K562 (cell line): ENCODE results near the gene MTRFR.

Experiments used
- CBX3 ChIP-seq, 2 experiments: IDR thresholded peaks; 1 replicate in 1 of 2; 2 replicates in 1 of 2; pipeline ENCODE4 v1.6.1; 2012; ENCODE audit warnings: inconsistent platforms in 2 of 2, low read length in 2 of 2, borderline replicate concordance in 1 of 2, control low read depth in 1 of 2
- CTCF ChIP-seq, 3 experiments: IDR thresholded peaks in 2 of 3; conservative IDR thresholded peaks in 1 of 3; 2 replicates each; pipeline ENCODE4 v1.5.1; 2011 to 2012; ENCODE audit warnings: low read length in 3 of 3, mild to moderate bottlenecking in 3 of 3, control low read depth in 2 of 3, improper control_type of control experiment in 1 of 3, inconsistent platforms in 1 of 3, low read depth in 1 of 3, mixed read lengths in 1 of 3, moderate library complexity in 1 of 3; ENCODE audit not compliant: insufficient read depth in 2 of 3
- EZH2 ChIP-seq: IDR thresholded peaks from 2 replicates; pipeline ENCODE4 v1.6.1; 2012; ENCODE audit warnings: low read depth, mild to moderate bottlenecking, inconsistent platforms, low read length, borderline replicate concordance
- MAFF ChIP-seq: IDR thresholded peaks from 2 replicates; pipeline ENCODE4 v1.6.1; 2012; ENCODE audit warnings: low read length, improper control_type of control experiment
- MEF2A ChIP-seq: IDR thresholded peaks from 2 replicates; pipeline ENCODE4 v1.6.1; 2011; ENCODE audit warnings: low read depth, mild to moderate bottlenecking, low read length, moderate library complexity; ENCODE audit not compliant: control insufficient read depth
- RAD51 ChIP-seq: fragments of 450-650 bp; IDR thresholded peaks from 2 replicates; pipeline ENCODE4 v1.7.1; 2016; ENCODE audit warnings: low read depth, mild to moderate bottlenecking, borderline replicate concordance
- RNF219 ChIP-seq: fragments of 250-450 bp; sonication (Bioruptor Pico); IDR thresholded peaks from 2 replicates; pipeline ENCODE4 v1.5.0; 2022; ENCODE audit warnings: mild to moderate bottlenecking
- SIRT6 ChIP-seq: IDR thresholded peaks from one replicate; pipeline ENCODE4 v1.6.1; 2012; ENCODE audit warnings: low read depth, mild to moderate bottlenecking, control low read depth, inconsistent platforms, low read length, moderate library complexity
- TOE1 ChIP-seq, 2 experiments: fragments of 450-650 bp in 1 of 2; sonication (generic) in 1 of 2; formaldehyde crosslinking in 1 of 2; IDR thresholded peaks; 2 replicates each; pipeline versions ENCODE4 v1.7.1 to v1.8.0; 2016 to 2022; ENCODE audit warnings: borderline replicate concordance in 2 of 2, mild to moderate bottlenecking in 2 of 2, antibody characterized with exemption in 1 of 2, inconsistent platforms in 1 of 2, low read depth in 1 of 2, missing genetic modification reagents in 1 of 2, moderate library complexity in 1 of 2
- ZNF12 ChIP-seq: sonication (generic); formaldehyde crosslinking; IDR thresholded peaks from 2 replicates; pipeline ENCODE4 v1.4.0; 2020; ENCODE audit warnings: mild to moderate bottlenecking, missing genetic modification reagents
- ZNF146 ChIP-seq: IDR thresholded peaks from one replicate; pipeline ENCODE4 v1.6.1; 2018; ENCODE audit warnings: missing compliant biosample characterization; ENCODE audit not compliant: unreplicated experiment

DNA sequence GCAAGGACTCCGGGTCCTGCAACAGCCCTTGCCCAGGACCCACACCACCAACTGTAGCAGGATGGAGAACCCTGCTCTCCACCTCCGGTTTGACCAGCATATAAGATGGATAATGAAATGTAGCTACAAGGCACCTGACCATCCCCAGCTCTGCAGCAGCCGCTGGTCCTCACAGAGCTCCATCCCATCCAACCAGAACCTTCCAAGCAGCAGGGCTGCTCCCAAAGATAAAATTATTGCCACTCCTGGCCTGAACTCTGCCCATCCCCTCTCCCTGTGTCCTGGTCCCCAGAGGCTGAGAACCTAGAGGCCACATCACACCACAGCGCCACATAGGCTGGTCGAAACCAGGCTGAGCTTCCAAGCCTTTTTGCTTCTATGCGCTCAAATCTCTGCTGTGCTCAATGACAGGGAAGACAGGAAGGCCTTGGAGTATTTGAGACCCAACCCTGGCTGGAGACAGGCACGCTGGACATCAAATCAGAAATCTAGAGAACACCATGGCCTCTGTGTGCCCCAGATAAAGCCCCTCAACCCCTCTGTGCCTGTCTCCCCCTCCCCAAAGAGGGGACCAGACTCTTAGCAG lies 34.2 kb downstream of the MTRFR start:
- no peak for TF ChIP-seq TOE1 (IDR thresholded peaks at IDR 0.05; ENCODE audit: borderline replicate concordance)
- TF ChIP-seq TOE1 (CRISPR knock-in tag; IDR thresholded peaks at IDR 0.05; ENCODE audit: borderline replicate concordance, low read depth): no peak
- no peak for TF ChIP-seq RNF219 (CRISPR knock-in tag)
- no peak for TF ChIP-seq MEF2A
- TF ChIP-seq RAD51: no peak
- no peak for TF ChIP-seq SIRT6
- no peak for TF ChIP-seq ZNF146 (CRISPR knock-in tag)
- TF ChIP-seq EZH2: no peak
- TF ChIP-seq ZNF12: no peak
- TF ChIP-seq CBX3 (IDR thresholded peaks at IDR 0.05; ENCODE audit: borderline replicate concordance in 1 of 2, low read length in 2 of 2): no peak
- no peak for TF ChIP-seq CTCF (IDR thresholded peaks at IDR 0.05 in 2 of 3, conservative IDR thresholded peaks at IDR 0.05 in 1 of 3; ENCODE audit: insufficient read depth in 2 of 3, low read depth in 1 of 3, low read length in 3 of 3)
- no peak for TF ChIP-seq MAFF
